ENCODE data around the gene SLC25A24.

Gene SLC25A24

GRCh38 chr1:108085628-108086027 lies 114.5 kb downstream of the SLC25A24 start:
- no peak for FAIRE-seq

- no peak for FAIRE-seq
Observed at GRCh38 chr1:108084866-108085477, 115.2 kb downstream of the SLC25A24 start.
